Fibroblast of the aortic adventitia (primary cell): ENCODE measurements around the gene ANKRD29. TPM values are rescaled to one million over a fixed set of nuclear protein-coding genes. Genes with fewer than 3 reads are reported as not detected.

Experiments used
- DNase-seq: peaks from one replicate; pipeline ENCODE4 v3.0.0-alpha.2; 2010; ENCODE audit warnings: low read depth
- H3K4me3 ChIP-seq: 2 replicates; pipeline ENCODE4 v1.5.1; 2011; ENCODE audit warnings: low read depth, mild to moderate bottlenecking, control low read depth, low read length, moderate library complexity
- CTCF ChIP-seq: IDR thresholded peaks from 2 replicates; pipeline ENCODE4 v1.5.1; 2011; ENCODE audit warnings: mild to moderate bottlenecking, low read length, control low read depth, inconsistent platforms; ENCODE audit not compliant: insufficient read depth
- total RNA-seq: library from RNA; depleted of rRNA; stranded (reverse); fragments of >200 nt; gene quantifications from 2 replicates; pipeline ENCODE4 v1.2.3, GENCODE V29; 2012; ENCODE audit warnings: low replicate concordance

ANKRD29 gene
- total RNA-seq, 1 donor, result 17.4 TPM

DNA sequence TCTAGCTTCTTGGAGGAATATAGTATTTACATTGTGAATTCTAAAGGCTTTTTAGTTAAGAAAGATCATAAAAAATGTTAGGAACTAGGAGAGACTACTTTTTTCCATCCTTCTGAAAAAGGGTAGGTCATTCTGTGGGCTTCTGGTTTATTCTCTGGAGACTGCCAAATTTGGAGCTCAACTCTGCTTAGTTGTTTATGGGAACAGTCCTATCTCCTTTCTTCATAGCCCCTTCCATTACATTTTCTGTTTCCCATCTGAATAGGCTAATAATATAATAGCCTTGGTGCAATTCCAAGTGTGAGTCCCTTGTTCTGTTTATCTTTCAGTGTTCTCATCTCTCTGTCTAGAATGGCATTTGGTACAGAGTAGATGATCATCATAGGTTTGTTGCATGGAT, 42.1 kb upstream of the ANKRD29 start:
- TF ChIP-seq CTCF, result no peak
- DNase-seq, result no peak

DNA sequence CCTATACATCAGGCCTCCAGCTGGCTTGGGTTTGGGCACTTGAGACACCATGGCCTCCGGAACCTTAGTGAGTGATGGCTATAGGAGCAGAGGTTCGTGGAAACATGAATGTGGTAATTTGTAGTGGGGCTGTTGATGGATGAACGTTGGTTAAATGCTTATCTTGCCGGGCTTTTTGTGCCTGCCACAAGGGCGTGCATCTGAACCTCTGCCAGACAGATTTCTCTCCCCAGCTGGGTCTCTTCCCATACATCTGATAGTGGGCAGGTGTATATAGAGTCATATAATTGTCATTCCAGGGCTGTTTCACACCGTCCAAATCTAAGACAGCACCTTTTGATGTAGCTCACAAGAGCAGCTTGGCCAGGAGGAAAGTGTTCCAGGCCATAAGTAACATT, 41.3 kb upstream of the ANKRD29 start:
- H3K4me3 ChIP-seq, result no peak overlapping the region
- no peak for DNase-seq
- TF ChIP-seq CTCF, result no peak

More for the DNA sequence above, 42.1 kb upstream of the ANKRD29 start:
- no peak overlapping the region for H3K4me3 ChIP-seq

GRCh38 chr18:23703057-23703986, 40.6 kb upstream of the ANKRD29 start:
- peak; percentile 83 for DNase-seq
- TF ChIP-seq CTCF, result peak; percentile 69
- no peak overlapping the region for H3K4me3 ChIP-seq

DNA sequence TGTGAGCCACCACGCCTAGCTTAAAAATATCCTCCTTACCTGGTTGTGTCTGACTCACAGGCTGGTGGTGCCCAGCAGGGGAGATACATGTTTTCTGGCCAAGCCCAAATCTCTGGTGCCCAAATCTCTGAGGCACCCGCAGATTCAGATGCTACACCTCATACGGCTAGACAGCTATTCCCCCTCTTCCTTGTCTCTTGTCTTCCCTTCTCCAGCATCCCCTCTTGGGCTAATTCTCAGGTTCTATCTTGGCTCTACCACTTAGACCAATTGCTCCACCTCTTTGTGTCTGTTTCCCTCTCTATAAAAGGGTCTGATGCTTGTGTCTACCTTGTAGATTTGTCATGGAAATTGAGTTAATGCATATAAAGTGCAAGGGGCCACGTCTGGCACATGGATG, 39.9 kb upstream of the ANKRD29 start:
- H3K4me3 ChIP-seq, result no peak overlapping the region
- no peak for DNase-seq
- TF ChIP-seq CTCF, result no peak

- no peak for TF ChIP-seq CTCF
- DNase-seq, result no peak
- no peak overlapping the region for H3K4me3 ChIP-seq
Observed at GRCh38 chr18:23701544-23702064, 38.9 kb upstream of the ANKRD29 start.

DNA sequence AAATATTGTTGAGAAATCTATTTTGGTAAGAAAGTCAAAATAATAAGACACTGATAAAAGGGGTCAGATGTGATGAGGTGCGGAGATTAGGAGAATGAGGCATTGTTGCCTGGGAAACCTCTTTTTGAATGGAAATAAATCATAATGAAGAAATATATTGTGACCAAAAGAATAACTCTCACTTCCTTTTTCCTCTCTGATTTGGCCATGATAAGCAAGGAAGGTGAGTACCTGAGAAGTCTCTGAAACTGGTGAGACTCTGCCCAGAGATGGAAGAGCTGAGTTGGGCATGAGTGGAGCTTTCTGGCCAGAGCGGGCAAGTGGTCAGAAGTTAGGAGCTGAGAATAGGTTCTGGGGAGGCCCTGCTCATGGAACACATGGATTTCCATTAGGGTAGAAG, 38.3 kb upstream of the ANKRD29 start:
- no peak for TF ChIP-seq CTCF
- no peak for DNase-seq

More for the DNA sequence above, 38.3 kb upstream of the ANKRD29 start:
- no peak overlapping the region for H3K4me3 ChIP-seq
